NCI-H524 (cell line): ENCODE measurements around the gene APOL2.
"Not testable (repeated sequence)": the region's sequence is repeated elsewhere in the genome, so short reads cannot be mapped to it uniquely, and the experiment has no call there.

Source experiments
- DNase-seq, 2 experiments: peaks; one replicate each; lab custom pipeline; 2025; lab: John Stamatoyannopoulos, UW

APOL2 gene

GRCh38 chr22:36239150-36239400 lies 252 bp downstream of the APOL2 start:
- DNase-seq: no peak

- peak in 1 of 2 experiments; percentile 2 for DNase-seq
Measured at GRCh38 chr22:36238373-36239149, 766 bp downstream of the APOL2 start.

- DNase-seq: no peak
Measured at GRCh38 chr22:36237462-36238372, 1.6 kb downstream of the APOL2 start.

- DNase-seq: no peak
Measured at GRCh38 chr22:36236388-36237319, 2.7 kb downstream of the APOL2 start.

- no peak for DNase-seq
Measured at GRCh38 chr22:36235585-36235984, 3.7 kb downstream of the APOL2 start.

GRCh38 chr22:36234919-36235318 lies 4.4 kb downstream of the APOL2 start:
- no peak for DNase-seq

GRCh38 chr22:36234213-36234612 lies 5.1 kb downstream of the APOL2 start:
- DNase-seq: no peak

GRCh38 chr22:36233796-36234195 lies 5.5 kb downstream of the APOL2 start:
- no peak for DNase-seq

- DNase-seq: no peak
Measured at GRCh38 chr22:36232715-36233401, 6.5 kb downstream of the APOL2 start.

- not testable (repeated sequence) for DNase-seq
Measured at GRCh38 chr22:36231051-36231450, 8.3 kb downstream of the APOL2 start.

GRCh38 chr22:36229649-36230048 lies 9.7 kb downstream of the APOL2 start:
- DNase-seq: not testable (repeated sequence)

- no peak for DNase-seq
Measured at GRCh38 chr22:36228944-36229343, 10.4 kb downstream of the APOL2 start.

GRCh38 chr22:36228369-36228768 lies 11.0 kb downstream of the APOL2 start:
- DNase-seq: not testable (repeated sequence)

- DNase-seq: no peak
Measured at GRCh38 chr22:36227806-36228205, 11.5 kb downstream of the APOL2 start.

GRCh38 chr22:36227396-36227795 lies 11.9 kb downstream of the APOL2 start:
- DNase-seq: no peak

GRCh38 chr22:36226189-36226588 lies 13.1 kb downstream of the APOL2 start:
- no peak for DNase-seq

GRCh38 chr22:36225333-36225922 lies 13.9 kb downstream of the APOL2 start:
- DNase-seq: no peak

- no peak for DNase-seq
Measured at GRCh38 chr22:36224245-36224644, 15.1 kb downstream of the APOL2 start.

- no peak for DNase-seq
Measured at GRCh38 chr22:36223504-36223903, 15.8 kb downstream of the APOL2 start.

GRCh38 chr22:36222887-36223450 lies 16.4 kb downstream of the APOL2 start:
- no peak for DNase-seq
